Fibroblast of villous mesenchyme (primary cell): ENCODE measurements around the gene TNIP3. TPM values are rescaled to one million over a fixed set of nuclear protein-coding genes. Genes with fewer than 3 reads are reported as not detected.

Experiments used
- DNase-seq: peaks from one replicate; pipeline ENCODE4 v3.0.0-alpha.2; 2010; ENCODE audit warnings: low read depth
- H3K4me3 ChIP-seq: 2 replicates; pipeline ENCODE4 v1.5.1; 2011; ENCODE audit warnings: low read depth, mild to moderate bottlenecking, low read length
- total RNA-seq: library from RNA; depleted of rRNA; stranded (reverse); fragments of >200 nt; gene quantifications from 2 replicates; pipeline ENCODE4 v1.2.3, GENCODE V29; 2012
- TF ChIP-seq, protein P1 (sequence below): IDR thresholded peaks from 2 replicates; pipeline ENCODE4 v1.5.1; 2012; ENCODE audit warnings: low read depth, mild to moderate bottlenecking, low read length; ENCODE audit not compliant: insufficient read depth

Gene TNIP3
- total RNA-seq, 1 donor: 0.43 TPM

DNA sequence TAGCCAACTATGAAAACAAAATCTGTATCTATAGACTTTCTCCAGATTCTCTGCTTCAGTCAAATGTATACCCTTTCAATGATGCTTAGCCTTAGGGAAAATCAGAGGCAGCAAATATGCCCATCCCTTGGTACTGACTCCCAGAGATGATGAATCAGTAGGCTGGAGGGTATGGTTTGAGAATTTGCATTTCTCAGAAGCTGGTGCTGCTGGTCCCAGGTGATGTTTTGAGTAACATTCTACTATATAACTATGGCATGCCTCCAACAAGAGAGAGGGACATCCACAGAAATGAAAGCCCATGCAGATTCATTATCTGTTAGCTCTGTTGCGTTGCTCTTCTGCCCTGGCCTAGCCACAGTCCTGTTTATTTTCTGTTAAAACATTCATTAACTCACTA lies 13.6 kb downstream of the TNIP3 start:
- no peak for DNase-seq
- H3K4me3 ChIP-seq: no peak overlapping the region
- TF ChIP-seq, protein P1, sequence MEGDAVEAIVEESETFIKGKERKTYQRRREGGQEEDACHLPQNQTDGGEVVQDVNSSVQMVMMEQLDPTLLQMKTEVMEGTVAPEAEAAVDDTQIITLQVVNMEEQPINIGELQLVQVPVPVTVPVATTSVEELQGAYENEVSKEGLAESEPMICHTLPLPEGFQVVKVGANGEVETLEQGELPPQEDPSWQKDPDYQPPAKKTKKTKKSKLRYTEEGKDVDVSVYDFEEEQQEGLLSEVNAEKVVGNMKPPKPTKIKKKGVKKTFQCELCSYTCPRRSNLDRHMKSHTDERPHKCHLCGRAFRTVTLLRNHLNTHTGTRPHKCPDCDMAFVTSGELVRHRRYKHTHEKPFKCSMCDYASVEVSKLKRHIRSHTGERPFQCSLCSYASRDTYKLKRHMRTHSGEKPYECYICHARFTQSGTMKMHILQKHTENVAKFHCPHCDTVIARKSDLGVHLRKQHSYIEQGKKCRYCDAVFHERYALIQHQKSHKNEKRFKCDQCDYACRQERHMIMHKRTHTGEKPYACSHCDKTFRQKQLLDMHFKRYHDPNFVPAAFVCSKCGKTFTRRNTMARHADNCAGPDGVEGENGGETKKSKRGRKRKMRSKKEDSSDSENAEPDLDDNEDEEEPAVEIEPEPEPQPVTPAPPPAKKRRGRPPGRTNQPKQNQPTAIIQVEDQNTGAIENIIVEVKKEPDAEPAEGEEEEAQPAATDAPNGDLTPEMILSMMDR: no peak

DNA sequence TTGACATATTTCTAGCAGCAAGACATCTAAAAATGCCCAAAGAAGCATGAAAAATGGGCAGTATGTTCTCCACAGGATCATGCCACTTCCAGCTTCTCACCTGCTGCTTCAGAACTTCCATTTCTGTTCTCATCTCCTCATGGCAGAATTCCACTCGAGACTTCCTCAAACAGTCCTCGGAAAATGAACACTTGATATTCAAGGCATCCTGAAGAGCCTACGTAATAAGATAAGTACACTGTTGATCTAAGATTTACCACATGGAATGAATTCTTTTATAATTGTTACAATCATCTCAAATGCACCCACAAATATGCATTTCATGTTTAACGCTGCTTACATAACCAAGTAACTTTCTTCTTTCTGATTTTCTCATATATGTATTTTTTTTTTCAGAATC lies 14.1 kb downstream of the TNIP3 start:
- no peak overlapping the region for H3K4me3 ChIP-seq
- no peak for DNase-seq
- TF ChIP-seq, protein P1: no peak

DNA sequence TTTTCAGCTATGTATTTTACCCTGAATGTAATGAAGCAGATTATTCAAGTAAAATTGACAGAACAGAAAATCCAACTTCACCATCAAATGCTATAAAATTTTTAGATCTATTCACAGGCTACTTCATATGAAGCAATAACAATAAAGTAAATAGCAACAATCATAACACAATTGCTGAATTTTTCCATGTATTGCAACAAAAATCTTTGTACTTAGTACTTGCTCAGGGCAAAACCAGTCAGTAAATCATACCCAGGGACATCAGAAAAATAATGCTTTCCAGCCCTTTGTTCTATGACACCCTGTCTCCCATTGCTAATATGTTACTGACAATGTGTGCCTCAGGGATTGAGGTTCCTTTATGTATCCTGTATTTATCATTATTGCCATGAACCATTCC lies 15.5 kb downstream of the TNIP3 start:
- TF ChIP-seq, protein P1: no peak
- no peak overlapping the region for H3K4me3 ChIP-seq
- DNase-seq: no peak

DNA sequence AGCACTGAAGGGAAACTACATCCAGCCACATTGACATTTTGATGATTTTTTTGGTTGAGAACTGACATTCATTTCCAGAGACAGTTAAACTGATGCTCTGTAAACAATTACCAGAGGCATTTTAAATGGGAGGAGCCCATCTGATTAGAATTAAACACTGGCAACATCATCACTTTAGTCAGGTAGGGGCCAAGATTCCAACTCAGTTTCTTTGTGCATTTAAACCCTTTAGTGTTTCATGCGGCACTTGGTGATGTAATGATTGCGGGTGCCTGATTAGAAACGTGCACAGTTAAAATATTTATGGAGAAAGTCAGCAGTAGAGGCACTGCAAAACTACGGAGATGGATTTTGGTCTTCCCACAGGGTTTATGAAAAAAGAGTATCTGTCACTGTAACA lies 16.1 kb downstream of the TNIP3 start:
- TF ChIP-seq, protein P1: no peak
- DNase-seq: no peak

DNA sequence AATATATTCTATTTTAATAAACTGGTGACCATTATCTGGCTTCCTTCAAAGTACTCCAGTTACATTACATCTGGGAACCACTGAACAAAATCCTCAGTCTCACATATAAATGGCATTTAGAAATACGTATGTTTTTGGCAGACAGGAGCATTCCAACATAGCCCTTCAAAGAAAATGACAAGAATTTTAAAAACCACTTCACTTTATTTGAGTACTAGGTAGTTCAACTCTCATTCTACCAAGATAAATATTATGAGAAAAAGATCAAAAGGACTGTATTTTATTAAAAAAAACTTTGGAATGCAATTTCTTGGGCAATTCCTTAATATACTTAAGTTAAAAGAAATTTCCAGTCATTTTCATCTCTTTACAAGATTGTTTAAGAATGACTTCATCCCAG lies 17.6 kb downstream of the TNIP3 start:
- no peak for DNase-seq
- TF ChIP-seq, protein P1: no peak
- H3K4me3 ChIP-seq: no peak overlapping the region

More for the DNA sequence above, 16.1 kb downstream of the TNIP3 start:
- no peak overlapping the region for H3K4me3 ChIP-seq

DNA sequence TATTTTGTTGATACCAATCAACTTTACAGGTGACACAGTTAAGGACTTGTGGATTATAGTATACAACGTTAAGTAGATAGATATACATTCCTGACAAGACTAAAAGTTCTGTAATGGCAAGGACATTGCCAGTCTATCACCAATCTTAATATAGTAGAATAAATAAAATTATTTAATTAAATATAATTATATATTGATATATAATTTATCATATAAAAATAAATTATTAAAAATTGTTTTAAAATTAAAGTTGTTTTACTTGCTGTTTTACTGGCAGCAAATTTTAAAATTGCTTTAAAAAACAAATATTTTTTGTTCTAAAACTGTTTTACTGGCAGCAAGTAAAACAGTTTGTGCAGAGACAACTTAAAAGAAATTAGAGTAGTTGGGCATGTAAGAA lies 18.7 kb downstream of the TNIP3 start:
- no peak for DNase-seq
- H3K4me3 ChIP-seq: no peak overlapping the region
- TF ChIP-seq, protein P1: no peak

DNA sequence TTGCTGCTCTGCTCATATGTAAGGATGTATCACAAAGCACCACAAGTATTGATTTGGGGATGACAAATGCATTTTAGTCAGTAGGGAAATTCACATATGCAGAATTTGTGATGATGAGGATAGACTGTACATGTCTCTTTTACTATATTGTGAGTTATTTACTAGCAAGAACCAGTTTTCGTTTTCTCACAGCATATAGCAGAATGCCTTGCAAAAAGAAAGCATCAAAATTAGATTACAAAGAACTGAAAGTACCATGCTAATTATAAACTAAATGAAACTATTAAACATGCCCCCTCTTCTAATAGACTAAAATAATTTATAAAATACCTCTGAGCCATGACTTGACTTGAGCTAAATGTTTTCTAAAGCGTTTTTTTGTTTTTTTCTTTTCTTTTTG lies 20.1 kb downstream of the TNIP3 start:
- no peak overlapping the region for H3K4me3 ChIP-seq
- DNase-seq: no peak
- TF ChIP-seq, protein P1: no peak
